Left lung (tissue), 10 donors: ENCODE results near the gene CSPG4. TPM values are rescaled to one million over a fixed set of nuclear protein-coding genes. Genes with fewer than 3 reads are reported as not detected.

Source experiments
- ATAC-seq: fragments of 200-7000 bp; cut with Tn5 transposase; one replicate; pipeline ENCODE4 v1.9.1; 2020; ENCODE audit warnings: moderate library complexity
- DNase-seq, 4 donors: peaks; one replicate each; pipeline ENCODE4 v3.0.0-alpha.2; 2013 to 2020
- H3K27ac ChIP-seq, 2 donors: fragments of 200-600 bp; sonication (generic) in 1 of 2; one replicate each; pipeline versions ENCODE4 v1.5.0 to v1.8.0; 2020 to 2021
- H3K27me3 ChIP-seq, 2 donors: fragments of 200-600 bp; sonication (generic) in 1 of 2; one replicate each; pipeline versions ENCODE4 v1.5.0 to v1.8.0; 2020 to 2021
- H3K36me3 ChIP-seq, 2 donors: fragments of 200-600 bp; sonication (generic) in 1 of 2; one replicate each; pipeline versions ENCODE4 v1.5.0 to v1.8.0; 2020 to 2021
- H3K4me1 ChIP-seq, 2 donors: fragments of 200-600 bp; one replicate each; pipeline ENCODE4 v1.8.0; 2021
- H3K4me3 ChIP-seq, 2 donors: fragments of 200-600 bp; sonication (generic) in 1 of 2; one replicate each; pipeline versions ENCODE4 v1.5.0 to v1.8.0; 2020 to 2021; ENCODE audit warnings: mild to moderate bottlenecking in 1 of 2
- H3K9me3 ChIP-seq, 2 donors: fragments of 200-600 bp; sonication (generic) in 1 of 2; one replicate each; pipeline versions ENCODE4 v1.5.0 to v1.8.0; 2020 to 2021
- intact Hi-C, 2 donors: fragments of 100-400 bp; cut with DNase I; formaldehyde crosslinking; loops; one replicate each; pipeline versions ENCODE4 v1.11.2 to v1.14.2; 2022
- polyA plus RNA-seq, 6 donors: library from polyadenylated mRNA; unstranded; fragments of 120-200 nt; gene quantifications; one replicate each; pipeline ENCODE4 v1.2.1, GENCODE V29; 2013; ENCODE audit not compliant: insufficient read length in 6 of 6
- total RNA-seq, 2 donors: library from RNA; stranded (reverse); fragmentation: NEBNext Ultra II Directional; extraction: Animal tissue kit (Norgen Biotek cat#: 25700); gene quantifications; one replicate each; pipeline ENCODE4 v1.2.1, GENCODE V29; 2021
- TF ChIP-seq, protein P1 (sequence below), 2 donors: fragments of 200-600 bp; sonication (generic) in 1 of 2; IDR thresholded peaks; one replicate each; pipeline versions ENCODE4 v1.5.0 to v1.8.0; 2021; ENCODE audit warnings: antibody characterized with exemption in 2 of 2
- donor health status: DM: no; HTN: yes; CAD: no.
- donor health status: DM: no; HTN: no; CAD: no.

The CSPG4 gene
- total and polyA plus RNA-seq, 8 donors: 18.4 to 36.1 (median 23.8) TPM

DNA sequence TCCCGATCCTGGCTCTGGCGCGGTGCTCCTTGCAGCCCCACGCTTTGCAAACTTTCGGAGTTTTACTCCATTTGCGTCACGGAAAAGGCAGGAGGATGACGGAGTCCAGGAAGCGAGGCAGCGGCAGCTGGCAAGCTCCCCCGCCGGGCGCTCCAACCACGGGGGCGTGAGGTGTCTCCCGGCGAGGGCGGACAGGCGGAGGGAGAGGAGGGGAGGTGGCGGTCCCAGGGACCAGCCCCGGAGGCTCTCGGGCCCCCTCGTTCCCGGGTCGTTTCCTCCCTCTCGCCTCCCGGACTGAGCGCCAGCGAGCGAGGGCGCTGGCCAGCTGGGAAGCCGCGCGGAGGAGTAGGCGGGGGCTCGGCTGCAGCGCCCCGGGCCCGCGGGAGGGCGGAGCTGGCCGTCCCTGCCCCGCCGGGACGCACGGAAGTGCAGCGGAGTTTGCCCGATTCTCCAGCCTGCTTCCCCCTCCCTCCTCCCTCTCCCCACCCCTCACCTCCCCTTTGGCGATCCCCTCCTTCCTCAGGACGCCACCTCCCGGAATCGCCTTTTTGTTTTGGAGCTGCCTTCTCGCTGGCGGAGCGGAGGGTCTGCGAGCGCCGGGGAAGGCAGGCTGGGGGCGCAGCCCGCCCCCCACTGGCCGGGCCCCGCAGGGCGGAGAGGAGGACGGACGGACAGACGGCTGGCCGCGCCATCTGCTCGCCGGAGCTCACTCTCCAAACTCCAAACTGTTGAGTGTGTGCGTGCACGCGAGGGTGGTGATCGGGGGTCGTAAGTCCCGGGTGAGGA is 65.1 kb downstream of the CSPG4 start, which contains the start of gene SNX33:
SNX33 (plus strand) TSS at position 543 of the 786 bp plus-strand sequence. CDS start 1,191 bp downstream, outside the sequence.
- peak within 1 kb of the TSS; percentile 92 to 96 for H3K27ac ChIP-seq
- peak; percentile 86 to 95 (median 91) for DNase-seq
- peaks cover 0 to 11% of the 10 kb centered on the region in 2 donors for H3K36me3 ChIP-seq
- H3K27me3 ChIP-seq: peaks cover 0 to 24% of the 10 kb centered on the region in 2 donors
- intact Hi-C loops: no loop called here
- peak; percentile 90 for ATAC-seq
- H3K4me1 ChIP-seq: peaks cover 45 to 50% of the 10 kb centered on the region in 2 donors
- TF ChIP-seq, protein P1, sequence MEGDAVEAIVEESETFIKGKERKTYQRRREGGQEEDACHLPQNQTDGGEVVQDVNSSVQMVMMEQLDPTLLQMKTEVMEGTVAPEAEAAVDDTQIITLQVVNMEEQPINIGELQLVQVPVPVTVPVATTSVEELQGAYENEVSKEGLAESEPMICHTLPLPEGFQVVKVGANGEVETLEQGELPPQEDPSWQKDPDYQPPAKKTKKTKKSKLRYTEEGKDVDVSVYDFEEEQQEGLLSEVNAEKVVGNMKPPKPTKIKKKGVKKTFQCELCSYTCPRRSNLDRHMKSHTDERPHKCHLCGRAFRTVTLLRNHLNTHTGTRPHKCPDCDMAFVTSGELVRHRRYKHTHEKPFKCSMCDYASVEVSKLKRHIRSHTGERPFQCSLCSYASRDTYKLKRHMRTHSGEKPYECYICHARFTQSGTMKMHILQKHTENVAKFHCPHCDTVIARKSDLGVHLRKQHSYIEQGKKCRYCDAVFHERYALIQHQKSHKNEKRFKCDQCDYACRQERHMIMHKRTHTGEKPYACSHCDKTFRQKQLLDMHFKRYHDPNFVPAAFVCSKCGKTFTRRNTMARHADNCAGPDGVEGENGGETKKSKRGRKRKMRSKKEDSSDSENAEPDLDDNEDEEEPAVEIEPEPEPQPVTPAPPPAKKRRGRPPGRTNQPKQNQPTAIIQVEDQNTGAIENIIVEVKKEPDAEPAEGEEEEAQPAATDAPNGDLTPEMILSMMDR (IDR thresholded peaks at IDR 0.05): peak in 1 of 2 donors; percentile 35
- H3K4me3 ChIP-seq: peak within 1 kb of the TSS; percentile 73 to 74
- H3K9me3 ChIP-seq: no peaks in the 10 kb centered on the region

DNA sequence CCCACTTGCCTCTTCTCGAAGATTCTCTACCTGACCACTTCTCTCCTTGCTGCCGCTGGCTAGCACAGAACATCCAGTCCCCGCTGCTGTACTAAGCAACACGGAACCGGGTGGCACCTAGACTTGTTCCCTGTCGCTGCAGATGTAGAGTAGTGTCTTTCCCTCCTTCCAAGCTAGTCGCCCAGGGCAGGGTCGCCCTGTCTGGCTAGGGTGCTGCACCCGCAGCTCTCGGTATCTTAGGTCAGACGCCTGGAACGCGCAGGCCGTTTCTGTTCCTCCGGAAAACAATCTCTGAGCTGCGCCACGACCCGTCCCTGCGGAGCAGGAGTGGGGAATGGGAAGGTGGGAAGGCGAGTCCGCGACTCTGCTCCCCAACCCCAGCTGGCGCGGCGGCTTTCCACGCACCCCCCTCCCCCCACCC is 65.7 kb downstream of the CSPG4 start:
- Histone ChIP-seq H3K4me3 (peak overlapping the region; percentile 73 to 74), H3K9me3 (no peaks in the 10 kb centered on the region), H3K27ac (peak overlapping the region; percentile 92 to 96), H3K4me1 (peaks cover 39 to 44% of the 10 kb centered on the region in 2 donors), H3K36me3 (peaks cover 0 to 11% of the 10 kb centered on the region in 2 donors), H3K27me3 (peaks cover 0 to 24% of the 10 kb centered on the region in 2 donors)
- DNase-seq (peak in 1 of 4 donors; percentile 80), ATAC-seq (peak; percentile 26)
- intact Hi-C loops: no loop called here
- TF ChIP-seq, protein P1 (IDR thresholded peaks at IDR 0.05): no peak

DNA sequence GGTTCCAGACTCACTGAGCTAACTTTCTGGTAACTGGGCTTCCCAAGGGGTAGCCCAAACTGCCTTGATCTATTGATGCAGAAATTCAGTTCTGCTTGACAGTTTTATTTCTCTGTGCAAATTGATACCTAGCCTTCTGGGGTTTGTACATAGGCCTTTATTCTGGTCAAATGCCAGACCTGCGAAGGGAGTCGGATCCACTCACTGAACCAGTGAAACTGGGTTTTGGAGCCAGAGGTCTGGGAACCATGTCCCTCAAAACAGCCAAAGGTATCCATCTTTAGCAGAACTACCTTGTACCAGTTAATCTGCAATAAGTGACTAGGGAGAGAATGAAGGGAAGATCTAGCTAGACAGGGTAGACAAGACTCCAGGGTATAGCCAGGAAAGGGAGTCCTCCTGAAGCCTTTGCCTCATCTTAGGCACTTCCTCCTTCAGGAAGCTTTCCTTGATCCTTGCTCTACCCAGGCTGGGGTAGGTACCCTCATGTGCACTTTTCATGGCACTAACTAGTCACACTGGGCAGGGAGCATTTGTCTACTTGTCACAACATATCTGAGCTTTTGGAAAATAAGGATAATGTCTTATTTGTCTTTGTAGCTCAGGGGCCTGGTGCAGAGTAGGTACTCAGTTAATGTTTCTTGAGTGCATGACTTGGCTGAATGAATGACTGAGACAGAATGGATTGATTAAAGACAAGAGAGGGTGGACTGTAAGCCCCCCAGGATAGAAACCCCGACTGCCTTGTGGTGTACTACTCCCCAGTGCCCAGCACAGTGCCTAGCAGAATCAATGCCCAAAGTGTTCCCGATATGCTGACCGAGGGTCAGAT is 66.3 kb downstream of the CSPG4 start:
- intact Hi-C loops: no loop called here
- H3K36me3 ChIP-seq: peaks cover 0 to 11% of the 10 kb centered on the region in 2 donors
- peaks cover 32 to 39% of the 10 kb centered on the region in 2 donors for H3K4me1 ChIP-seq
- no peaks in the 10 kb centered on the region for H3K9me3 ChIP-seq
- peaks cover 0 to 24% of the 10 kb centered on the region in 2 donors for H3K27me3 ChIP-seq
- peak overlapping the region; percentile 92 to 96 for H3K27ac ChIP-seq
- peak overlapping the region; percentile 73 to 74 for H3K4me3 ChIP-seq
- TF ChIP-seq, protein P1 (IDR thresholded peaks at IDR 0.05): no peak
- no peak for ATAC-seq
- no peak for DNase-seq

DNA sequence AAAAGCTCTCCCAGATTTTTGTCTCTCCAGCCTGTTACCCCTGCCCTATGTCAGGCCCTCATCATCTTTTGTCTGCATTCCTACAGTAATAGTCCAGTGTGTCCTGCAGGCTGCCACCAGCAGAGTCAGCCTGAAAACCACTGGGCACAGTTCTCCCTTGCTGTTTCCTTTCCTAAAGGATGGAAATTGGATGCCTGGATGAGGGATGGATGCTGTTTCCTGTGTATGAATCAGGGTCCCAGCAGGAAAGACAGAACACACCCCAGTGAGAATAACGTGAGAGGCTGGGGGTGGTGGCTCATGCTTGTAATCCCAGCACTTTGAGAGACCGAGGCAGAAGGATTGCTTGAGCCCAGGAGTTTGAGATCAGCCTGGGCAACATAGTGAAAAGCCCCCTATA is 68.3 kb downstream of the CSPG4 start:
- Histone ChIP-seq H3K36me3 (peaks cover 0 to 2% of the 10 kb centered on the region in 2 donors), H3K4me1 (peaks cover 13 to 31% of the 10 kb centered on the region in 2 donors), H3K27ac (no peak overlapping the region), H3K4me3 (no peak overlapping the region), H3K9me3 (no peaks in the 10 kb centered on the region), H3K27me3 (peaks cover 0 to 24% of the 10 kb centered on the region in 2 donors)
- no peak for DNase-seq
- no peak for ATAC-seq
- TF ChIP-seq, protein P1 (IDR thresholded peaks at IDR 0.05): no peak
- intact Hi-C loops: no loop called here
